Hepatic stellate cell (primary cell): ENCODE data around the gene C1orf141.
"Not testable (repeated sequence)": the region's sequence is repeated elsewhere in the genome, so short reads cannot be mapped to it uniquely, and the experiment has no call there.

ENCODE experiments used
- DNase-seq: peaks from one replicate; pipeline ENCODE4 v3.0.0; 2011; ENCODE audit warnings: low spot score

Gene C1orf141

DNA sequence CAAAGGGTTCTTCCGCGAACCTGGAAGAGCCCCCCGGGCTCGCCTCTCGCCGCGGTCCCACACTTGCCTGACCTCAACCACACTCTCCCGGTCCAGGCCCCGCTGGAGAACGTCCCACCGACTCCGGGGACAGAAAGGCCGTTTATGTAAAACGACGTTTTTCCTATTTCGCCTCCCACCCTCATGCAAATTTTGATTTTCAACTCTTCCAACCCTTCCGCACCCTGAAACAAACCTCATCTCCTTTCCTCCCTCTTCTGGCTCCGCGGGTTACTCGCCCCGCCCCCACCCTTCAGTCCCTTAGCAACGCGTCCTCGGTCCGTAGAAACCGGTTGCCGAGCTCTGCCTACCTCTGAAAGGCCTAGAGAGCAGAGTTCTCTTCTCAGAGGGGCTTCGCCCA is at the start of gene C1orf141:
Gene C1orf141, minus strand, starts transcription at position 276 of the 400 bp plus-strand sequence. CDS start 7,730 bp downstream, outside the sequence.
- no peak for DNase-seq

DNA sequence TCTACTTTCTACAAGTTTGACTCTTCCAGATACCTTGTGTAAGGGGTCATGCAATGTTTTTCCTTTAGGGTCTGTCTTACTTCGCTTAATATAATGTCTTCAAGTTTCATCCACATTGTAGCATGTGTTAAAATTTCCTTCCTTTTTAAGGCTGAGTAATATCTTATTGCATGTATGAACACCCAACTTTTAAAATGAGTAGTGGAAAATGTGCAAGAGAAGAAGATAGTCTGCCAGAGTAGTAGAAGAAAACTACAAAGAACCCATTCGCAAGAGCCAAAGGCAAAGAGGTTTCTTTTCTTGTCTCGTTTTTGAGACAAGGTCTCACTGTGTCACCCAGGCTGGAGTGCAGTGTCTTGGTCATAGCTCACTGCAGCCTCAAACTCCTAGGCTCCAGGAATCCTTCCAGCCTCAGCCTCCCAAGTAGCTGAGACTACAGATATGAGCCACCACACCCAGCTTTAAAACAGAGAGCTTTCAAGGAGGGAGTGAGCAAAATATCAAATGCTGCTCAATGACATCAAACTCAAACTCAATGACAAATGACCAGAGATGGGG is 40.8 kb upstream of the C1orf141 start:
- no peak for DNase-seq

DNA sequence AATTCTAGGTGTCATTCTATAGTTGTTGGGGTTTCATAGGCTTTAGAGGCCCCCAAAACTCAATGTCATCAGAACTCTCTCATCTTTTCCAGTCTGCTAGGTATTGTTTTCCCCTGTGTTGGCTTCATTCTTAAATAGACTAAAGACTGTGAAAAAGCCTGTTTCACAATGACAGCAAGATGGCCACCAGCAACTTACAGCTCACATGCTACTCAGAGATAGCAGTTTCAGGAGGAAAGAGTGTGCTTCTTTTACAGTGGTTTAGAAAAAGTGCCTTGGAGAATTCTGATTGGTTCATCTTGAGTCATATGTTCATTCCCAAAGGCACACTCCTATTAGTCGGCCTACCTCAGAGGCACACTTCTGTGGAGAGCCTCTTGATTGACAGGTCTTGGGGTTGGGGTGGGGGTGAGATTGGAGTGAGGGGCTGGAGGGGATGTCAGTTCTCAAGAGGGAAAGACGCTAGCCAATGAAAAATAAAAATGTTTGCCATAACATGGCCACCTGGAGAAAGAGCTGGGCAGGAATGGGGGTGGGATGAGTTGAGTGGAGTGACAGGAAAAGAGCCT is 40.0 kb upstream of the C1orf141 start:
- DNase-seq: no peak

DNA sequence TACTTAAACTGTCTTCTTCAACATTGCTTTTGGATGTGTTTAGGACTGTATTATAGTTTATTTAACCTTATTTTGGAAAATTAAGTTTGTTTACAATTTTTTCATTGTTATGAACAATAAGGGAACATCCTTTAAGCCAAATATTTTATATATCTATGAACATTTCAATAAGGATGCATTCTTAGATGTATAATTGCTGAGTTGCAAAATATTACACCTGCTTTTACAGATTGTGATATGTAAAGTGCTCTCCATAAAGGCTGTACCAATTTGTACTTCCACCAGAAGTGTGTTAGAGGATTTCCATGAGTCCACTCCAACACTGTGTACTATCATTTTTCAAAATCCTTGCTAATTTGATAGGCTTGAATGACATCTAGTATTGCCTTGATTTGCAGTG is 39.2 kb upstream of the C1orf141 start:
- DNase-seq: no peak

DNA sequence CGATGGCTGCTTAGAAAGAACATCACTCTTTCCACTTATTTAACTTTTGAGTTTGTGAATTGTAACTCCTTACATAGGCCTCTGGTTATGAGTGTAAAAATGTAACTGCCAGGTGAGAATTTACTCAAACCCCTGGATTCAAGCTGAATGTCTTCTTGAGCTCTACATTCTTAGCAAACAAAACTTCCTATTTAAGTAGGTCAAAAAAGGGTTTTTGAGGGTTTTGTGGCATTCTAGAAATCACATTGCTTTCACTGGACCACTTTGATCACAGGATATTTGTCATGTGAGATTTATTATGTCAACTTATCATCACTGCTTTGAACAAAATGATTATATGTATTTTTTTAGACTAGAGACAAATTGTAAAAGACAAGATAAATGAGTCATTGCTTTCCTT is 37.2 kb upstream of the C1orf141 start:
- DNase-seq: no peak

DNA sequence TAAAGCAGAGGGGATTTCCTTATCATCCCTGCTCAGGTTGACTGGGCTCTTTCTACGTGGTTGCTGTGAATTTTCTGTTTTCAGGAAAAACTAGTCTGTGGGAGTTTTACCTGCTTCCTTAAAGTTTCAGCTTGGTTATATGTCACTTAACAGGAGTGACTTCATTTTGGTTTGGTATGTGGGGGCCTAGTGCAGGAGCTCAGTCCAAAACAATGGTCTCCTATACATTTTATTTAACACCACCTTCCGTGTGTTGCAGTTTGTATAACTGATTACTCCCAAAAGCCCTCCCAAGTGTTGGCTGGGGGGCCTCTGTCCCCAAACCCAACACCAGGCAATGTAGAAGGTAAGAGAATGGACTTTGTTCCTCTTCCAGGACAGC is 36.8 kb upstream of the C1orf141 start:
- no peak for DNase-seq

DNA sequence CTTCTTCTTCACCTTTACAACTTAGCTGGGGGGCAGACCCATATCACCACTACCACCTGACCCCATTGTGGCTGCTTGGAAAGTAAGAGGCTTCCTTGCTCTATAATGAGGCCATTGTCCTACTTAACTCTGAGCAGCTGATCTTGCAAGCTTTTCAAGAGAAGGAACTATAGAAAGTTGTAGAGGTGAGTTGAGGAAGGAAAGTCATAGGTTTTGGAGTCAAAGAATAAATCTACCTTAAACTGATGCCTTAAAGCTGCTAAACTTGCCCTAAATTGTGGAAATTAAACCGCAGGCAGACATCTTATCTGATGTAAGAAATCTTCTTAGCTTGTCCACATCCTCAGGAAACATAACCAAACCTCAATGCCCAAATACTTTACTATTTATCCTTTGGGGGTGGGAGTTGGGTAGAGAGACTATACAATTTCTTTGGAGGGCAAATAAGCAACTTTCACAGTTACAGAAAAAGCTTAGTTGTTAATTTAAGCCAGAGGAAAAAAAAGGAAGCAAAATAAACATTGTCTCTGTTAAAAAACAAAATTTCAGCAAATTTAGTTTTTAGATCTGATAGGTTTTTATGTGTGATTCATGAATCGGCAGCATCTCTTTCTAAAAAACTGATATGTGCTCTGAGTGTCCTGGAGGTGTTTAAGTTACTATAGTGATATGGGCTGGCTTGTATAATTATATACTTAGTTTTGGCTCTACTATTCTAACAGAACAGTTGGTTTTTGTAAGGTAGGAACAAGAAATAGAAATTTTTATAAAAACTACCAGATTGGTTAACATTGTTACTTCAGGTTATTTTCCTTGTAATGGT is 36.2 kb upstream of the C1orf141 start:
- DNase-seq: no peak

DNA sequence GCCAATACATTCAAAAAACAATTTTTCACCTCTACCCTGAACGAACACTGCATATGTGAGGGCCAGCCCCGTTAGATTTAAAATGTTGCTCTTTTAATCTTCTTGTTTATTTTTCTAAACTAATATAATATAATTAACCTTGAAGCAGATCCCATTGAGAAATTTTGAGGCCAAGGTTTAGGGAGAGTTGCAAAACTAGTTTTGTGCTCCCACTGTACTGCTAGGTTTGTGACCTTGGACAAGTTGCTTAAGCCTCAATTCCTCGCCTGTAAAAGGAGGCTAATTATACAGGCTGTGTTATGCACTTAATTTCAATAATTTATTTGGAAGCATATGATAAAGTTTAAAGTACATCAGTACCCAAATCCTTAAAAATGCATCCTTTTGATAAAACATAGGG is 35.2 kb upstream of the C1orf141 start:
- no peak for DNase-seq

DNA sequence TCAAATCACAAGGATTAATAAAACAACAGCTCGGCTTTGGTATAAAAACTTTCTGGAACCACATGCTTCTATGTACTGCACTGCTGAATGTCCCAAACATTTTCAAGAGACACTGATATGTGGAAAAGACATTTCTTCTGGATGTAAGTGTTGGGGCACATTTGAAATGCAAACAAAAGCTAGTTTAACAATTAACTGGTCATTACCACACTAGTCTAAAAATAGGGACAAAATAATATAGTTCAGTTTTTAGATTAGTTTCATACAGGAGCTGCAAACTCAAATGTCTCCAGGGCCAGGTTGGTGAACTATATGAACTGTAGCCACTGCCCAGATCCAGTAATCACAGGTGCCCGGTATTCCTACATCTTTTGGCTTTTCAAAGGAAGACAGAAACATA is 34.7 kb upstream of the C1orf141 start:
- no peak for DNase-seq

DNA sequence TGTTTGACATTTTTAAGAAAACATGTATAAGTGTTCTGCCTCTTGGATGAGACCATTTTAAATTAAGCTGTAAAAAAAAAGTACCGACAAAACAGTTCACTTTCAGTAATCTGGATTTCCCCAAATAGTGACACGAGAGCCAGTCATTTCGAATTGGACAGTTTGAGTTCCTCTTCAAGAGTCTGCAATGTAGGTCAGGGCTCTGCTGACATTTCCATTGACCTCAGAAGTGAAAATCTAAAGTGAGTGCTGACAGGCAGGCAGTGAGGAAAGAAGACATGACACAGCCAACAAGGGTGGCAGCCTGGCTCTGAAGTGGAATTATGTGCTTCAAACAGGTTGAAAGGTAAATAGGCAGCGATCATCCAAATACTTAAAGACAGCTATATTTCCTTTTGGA is 31.4 kb upstream of the C1orf141 start, which contains the start of gene IL23R:
Gene IL23R, plus strand, starts transcription at position 259 of the 400 bp plus-strand sequence. CDS start 1,667 bp downstream, outside the sequence.
- no peak for DNase-seq

DNA sequence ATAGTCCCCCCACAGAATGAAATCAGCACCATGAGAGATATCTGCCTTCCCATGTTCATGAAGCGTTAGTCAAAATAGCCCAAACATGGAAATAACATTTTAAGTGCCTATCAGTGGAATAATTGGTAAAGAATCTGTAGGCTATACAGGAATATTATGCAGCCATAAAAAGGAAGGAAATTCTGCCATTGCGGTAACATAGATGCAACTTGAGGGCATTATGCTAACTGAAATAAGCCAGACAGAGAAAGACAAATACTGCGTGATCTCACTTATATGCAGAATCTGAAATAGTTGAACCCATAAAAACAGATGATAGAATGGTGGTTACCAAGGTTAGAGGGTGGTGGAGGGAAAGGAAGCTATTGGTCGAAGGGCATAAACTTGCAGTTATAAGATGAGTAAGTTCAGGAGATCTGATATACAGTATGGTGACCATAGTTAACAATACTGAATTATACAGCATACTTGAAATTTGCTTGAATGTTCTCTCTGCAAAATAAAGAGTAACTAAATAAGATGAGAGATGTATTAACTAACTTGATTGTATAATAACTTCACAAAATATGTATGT is 30.8 kb upstream of the C1orf141 start:
- no peak for DNase-seq

DNA sequence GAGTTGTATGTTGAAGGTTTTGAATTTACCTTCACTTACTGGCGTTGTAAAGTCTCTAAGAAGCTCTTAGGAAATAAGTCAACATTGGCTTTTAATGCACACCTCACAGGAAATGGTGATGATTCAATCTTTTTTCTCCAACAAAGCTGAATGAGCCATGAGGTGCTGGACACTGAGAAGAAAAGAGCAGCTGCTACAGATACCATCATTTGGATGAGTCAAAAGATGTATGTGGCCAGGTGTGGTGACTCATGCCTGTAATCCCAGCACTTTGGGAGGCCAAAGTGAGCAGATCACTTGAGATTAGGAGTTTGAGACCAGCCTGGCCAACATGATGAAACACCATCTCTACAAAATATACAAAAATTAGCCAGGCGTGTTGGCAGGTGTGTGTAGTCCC is 28.2 kb upstream of the C1orf141 start:
- DNase-seq: no peak

DNA sequence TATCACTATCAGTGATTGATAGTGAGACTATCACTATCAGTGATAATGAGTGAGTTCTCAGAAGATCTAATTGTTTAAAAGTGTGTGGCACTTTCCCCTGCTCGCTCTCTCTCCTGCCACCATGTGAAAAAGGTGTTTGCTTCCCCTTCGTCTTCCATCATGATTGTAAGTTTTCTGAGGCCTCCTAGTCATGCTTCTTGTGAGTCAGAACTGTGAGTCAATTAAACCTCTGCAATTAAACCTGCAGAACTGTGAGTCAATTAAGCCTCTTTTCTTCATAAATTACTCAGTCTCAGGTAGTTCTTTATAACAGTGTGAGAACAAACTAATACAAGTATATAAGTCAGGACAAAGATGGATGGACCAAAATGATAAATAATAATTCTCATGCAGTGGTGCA is 24.5 kb upstream of the C1orf141 start:
- no peak for DNase-seq

DNA sequence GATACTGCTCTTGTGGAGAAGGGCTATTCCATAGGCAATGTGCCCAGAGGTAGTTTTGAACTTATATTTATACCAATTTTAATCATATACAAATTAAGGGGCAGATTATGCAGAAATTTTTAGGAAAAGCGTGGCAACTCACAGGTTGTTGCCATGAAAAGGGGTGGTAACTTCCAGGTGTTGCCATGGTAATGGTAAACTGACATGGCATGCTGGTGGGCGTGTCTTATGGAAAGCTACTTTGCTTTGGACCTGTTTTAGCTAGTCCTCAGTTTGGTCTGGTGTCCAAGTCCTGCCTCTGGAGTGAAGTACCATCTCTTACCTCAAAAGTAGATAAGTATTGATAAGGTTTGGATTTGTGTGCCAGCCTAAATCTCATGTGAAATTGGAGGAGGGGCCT is 23.6 kb upstream of the C1orf141 start:
- DNase-seq: no peak

DNA sequence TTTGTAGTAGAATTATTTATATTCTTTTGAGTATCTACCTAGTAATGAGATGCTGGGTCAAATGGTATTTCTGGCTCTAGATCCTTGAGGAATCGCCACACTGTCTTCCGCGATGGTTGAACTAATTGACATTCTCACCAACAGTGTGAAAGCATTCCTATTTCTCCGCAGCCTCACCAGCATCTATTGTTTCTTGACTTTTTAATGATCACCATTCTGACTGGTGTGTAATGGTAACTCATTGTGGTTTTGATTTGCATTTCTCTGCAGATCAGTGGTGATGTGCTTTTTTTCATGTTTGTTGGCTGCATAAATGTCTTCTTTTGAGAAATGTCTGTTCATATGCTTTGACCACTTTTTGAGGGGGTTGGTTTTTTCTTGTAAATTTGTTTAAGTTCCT is 16.2 kb upstream of the C1orf141 start:
- DNase-seq: no peak

DNA sequence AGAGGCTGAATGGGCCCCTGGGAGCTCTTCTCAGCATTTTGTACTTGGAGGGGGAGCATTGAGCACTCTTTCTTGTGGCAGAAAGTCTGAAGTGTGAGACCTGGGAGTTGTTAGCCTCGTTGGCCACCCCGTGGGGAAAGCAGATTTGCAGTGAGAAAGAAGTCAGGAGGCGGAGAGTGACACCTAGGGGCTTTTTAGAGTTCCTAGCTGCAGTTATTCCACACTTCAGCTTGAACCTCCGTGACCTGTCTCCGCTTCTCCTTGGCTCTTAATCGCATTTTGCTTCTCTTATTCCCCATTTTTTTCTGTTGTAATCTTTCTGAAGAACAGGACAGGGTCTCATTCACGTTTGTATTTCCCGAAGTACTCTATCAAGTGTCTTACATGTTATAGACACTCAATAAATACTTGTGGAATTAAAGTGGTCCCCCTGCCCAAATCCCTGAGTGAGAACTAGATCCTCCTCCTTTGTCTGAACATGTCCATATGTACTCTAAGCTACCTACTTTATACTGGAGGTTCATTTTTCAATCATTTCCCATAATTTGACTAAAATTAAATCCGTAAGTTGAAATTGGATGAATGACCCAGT is 14.5 kb upstream of the C1orf141 start:
- peak; percentile 62 for DNase-seq

DNA sequence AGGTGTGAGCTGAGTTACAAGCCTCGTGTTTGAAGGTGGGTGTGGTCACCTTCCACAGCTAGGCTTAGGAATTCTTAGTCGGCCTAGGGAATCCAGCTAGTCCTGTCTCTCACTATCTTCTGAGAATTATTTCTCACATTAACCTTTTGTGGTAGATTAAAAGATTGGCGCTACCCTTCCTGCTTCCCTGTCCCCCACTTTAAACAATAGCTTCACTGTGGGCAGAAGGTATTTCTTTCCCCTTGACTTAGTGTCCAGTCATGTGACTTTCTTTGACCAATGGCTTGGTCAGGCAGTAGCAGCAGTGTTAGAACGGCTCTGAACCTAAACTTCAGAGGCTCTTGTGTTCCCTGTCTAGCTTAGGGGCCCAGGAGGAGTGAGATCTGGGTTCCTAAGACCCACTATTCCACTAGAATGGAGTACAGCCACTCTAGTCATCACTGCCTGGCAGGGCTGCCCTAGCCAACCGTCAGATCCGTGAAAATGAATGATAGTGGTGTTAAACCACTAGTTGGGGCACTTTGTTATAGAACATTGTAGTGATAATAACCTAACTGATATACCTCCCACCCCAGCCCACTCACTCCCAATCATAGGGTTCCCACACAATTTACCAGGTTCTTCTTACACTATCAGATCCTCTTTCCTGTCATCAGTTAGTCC is 13.9 kb upstream of the C1orf141 start:
- no peak for DNase-seq

DNA sequence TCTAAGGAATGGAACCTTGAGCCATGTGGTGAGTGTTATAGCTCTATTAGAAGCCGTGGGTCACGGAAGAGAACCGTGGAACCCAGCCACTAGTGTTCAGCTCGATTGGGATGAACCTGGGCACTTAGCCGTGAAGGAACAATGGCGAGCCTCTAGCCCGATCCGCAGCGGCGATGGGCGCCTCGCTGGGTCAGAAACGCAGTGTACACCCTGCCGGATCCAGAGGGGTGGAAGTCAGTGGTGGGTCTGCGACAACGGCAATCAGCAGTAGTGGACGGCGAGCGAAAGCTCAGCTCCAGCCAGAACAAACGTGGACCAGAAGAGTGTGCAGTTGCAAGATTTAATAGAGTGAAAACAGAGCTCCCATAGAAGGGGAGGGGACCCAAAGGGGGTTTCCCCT is 13.2 kb upstream of the C1orf141 start:
- DNase-seq: not testable (repeated sequence)

DNA sequence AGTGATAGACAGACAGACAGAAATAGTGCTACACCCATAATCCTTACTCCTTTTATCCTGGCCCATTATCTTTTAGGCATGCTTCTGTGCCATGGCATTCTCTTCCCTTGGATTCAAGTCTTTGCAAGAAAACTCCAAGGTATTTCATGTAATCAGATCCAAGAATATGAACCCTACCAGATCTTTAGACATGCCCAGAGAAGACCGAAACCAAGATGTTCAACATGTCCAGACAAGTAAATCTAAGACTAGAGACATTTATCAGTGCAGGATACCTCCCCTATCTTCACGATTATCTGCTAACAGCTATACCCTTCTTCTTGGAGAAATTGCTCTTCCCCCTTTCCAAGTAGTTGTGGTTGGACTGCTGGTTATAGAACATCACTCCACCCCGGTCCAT is 11.8 kb upstream of the C1orf141 start:
- DNase-seq: no peak

DNA sequence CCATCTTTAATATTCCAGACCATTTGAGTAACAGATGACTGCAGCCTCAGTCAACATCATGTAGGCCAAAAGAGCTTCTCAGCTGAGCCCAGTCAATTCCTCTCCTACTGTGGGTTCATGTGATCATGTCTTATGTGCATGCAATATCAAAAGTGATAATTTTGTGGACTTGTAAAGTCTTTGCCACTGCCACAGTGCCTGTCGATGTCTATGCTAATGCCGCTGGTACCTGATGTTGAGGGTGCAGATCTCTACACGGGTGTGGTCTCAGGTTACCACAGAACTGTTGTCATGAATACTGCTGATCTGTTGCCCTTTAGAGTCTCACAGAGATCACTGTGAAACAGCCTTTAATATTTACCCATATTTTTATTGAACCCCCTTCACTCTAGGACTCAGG is 11.3 kb upstream of the C1orf141 start:
- DNase-seq: no peak

DNA sequence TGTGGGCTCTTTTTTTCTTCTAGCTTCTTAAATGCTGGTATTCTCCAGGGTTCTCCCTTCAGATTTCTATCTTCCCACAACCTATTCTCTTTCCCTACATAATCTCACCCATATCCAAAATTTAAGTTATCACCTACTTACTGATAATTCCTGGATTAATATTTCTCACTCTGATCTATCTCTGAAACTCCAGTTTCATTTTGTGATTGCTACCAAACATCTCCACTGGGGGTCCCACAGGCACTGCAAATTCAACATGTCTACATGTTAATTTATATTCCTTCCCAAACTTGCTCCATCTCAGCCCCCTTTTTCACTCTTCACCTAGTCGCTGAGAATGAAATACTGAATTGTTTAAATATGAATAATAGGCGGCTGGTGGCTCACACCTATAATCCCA is 9.9 kb upstream of the C1orf141 start:
- DNase-seq: no peak

DNA sequence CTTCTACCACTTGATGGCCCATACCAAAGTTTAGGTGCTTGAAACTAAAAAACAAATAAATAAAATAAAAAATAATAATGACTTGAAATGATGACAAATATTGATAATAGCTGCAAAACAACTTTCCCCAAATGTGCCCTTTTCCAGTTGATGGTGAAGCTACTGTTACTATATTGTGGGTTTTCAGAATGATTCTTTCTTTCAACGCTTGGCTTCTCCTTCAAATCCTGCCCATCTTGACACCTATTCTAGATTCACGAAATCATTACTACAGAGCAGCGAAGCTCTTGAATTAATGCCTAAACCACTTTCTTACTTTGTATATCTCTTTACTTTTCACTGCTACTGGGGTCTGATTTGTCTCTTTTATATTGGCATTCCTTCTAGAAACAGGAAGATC is 9.2 kb upstream of the C1orf141 start:
- DNase-seq: no peak
